ENCODE data around the gene NKAIN2. TPM values are rescaled to one million over a fixed set of nuclear protein-coding genes. Genes with fewer than 3 reads are reported as not detected.

Gene NKAIN2
- total RNA-seq, 1 donor from 2014 or later: not detected

DNA sequence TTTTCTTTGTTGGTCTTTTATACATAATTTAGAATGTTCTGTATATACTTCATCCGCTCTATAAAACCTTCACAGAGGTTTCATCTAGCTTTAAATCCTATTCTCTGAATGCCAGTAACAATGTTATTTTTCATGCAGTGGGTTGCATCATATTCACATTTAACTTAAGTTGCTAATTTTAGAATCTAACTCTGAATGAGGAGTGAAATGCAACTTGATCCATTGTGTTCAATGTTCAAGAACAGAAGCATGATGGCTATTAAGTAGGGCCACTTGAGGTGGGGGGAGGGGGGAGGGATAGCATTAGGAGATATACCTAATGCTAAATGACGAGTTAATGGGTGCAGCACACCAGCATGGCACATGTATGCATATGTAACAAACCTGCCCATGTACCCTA, 224.5 kb downstream of the NKAIN2 start:
- no peak for DNase-seq (ENCODE audit: low read depth in 2 of 2)

DNA sequence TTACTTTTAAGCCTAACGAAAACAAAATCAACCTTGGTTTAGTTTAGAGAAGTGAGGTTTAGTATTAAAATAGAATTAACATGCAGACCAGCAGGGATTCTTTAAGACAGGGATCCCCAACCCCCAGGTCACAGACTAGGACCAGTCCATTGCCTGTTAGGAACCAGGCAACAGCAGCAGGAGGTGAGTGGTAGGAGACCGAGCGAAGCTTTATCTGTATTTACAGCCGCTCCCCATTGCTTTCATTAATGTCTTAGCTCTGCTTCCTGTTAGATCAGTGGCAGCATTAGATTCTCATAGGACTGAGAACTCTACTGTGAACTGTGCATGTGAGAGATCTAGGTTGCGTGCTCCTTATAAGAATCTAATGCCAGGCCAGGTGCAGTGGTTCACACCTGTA, 225.9 kb downstream of the NKAIN2 start:
- DNase-seq (ENCODE audit: low read depth in 2 of 2): no peak

DNA sequence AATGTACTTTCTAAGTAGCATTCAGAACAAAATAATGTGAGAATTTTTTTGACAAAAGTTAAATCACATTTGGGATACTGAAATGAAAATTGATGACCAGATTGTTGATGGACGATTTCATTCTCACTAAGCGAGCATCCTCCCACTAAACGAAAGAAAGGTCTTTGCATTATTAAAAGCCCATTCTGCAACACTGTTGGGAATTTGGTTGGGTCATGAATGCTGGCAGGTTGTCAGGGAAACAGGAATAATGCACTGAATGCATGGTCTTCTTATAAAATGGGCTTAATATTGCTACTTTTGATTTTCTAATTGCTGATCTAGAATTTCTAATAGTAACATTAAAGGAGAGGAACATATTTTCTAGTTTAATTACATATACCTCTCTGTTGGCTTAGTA, 229.8 kb downstream of the NKAIN2 start:
- no peak for DNase-seq (ENCODE audit: low read depth in 2 of 2)

DNA sequence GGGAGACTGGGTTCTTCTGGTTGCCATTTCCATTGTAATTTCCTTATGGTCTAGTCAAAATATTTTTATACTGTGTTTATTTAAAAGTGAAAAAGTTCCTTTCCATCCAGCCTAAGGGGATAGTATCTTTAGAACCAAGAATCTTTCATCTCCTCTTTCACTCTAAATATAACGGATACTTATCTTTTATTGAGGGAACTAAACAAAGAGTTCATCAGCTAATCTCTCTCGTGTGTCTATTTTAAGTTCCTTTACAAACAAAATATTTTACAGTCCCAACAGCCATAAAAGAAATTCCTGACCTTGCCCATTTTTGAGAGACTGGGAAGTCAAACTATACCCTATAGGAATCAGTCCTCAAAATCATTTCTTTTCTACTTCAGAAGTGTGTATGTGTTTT, 232.7 kb downstream of the NKAIN2 start:
- DNase-seq (ENCODE audit: low read depth in 2 of 2): no peak

DNA sequence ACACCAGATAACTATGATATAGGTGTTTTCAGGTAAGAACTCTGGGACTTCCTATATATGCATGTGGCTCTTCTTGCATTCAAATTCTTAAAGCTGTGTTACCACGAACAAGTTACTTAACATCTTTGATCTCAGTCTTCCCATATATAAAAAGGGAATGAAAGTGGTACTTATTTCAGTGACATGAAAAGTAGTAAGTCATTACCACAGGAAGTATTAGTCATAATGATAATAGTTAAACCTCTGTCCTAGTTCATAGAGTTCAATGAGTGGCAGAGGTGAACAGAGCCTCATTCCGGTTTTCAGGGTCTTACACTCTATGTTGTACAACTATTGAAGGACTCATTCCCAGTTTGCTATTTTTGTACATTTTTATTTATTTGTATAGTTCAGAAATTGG, 237.0 kb downstream of the NKAIN2 start:
- DNase-seq (ENCODE audit: low read depth in 2 of 2): no peak

DNA sequence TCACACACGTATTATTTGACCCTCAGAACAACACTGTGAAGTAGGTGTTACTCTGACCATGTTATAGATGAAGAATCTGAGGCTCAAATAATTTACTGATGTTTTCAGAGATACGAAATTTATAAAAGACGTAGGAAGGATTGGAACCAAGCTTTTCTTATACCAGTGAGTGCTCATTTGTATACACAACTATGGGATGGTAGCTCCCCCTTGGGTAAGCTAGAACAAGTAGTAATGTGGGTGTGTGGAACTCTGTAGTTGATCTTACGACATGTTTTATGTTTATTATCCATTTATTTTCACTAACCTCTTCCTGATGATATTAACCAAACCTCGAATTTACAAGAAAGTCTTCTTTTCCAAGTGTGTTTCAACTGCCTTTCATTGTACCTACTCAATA, 248.5 kb downstream of the NKAIN2 start:
- DNase-seq (ENCODE audit: low read depth in 2 of 2): no peak

DNA sequence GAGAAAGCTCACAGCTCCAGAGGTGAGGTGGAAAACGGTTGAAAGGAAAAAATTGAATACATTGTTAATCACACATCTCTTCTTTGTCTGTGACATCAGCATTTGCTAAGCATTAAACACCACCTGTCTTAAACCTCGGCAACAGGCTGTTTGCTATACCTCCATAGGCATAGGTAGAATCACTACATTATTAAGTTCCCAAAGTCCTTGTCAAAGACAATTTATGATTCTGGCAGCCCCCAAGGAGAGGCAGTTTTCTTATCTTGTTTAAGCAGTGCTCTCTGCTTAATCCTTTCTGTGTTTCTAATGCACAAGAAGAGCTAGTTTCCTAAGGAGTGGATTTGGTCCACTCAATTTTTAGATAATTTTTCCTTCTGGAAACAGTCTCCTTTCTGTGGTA, 249.7 kb downstream of the NKAIN2 start:
- DNase-seq (ENCODE audit: low read depth in 2 of 2): no peak

DNA sequence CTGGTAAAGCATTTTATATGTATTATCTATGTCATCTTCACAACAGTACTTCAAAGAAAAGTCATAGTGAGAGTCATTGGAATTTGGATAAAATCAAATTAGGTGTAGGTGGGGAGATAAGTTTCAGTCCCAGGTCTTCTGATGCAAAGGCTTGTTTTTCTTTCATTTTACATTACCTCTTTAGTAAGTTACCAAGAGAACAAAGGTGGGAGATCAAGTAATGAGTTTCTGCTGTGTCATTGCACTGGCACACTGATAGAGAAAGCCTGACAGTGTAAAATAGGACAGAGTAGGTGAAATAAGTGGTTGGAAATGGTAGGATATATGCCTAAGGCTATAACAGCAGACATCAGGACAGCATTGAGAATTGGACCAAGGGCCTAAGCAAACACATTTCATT, 250.4 kb downstream of the NKAIN2 start:
- DNase-seq (ENCODE audit: low read depth in 2 of 2): no peak

DNA sequence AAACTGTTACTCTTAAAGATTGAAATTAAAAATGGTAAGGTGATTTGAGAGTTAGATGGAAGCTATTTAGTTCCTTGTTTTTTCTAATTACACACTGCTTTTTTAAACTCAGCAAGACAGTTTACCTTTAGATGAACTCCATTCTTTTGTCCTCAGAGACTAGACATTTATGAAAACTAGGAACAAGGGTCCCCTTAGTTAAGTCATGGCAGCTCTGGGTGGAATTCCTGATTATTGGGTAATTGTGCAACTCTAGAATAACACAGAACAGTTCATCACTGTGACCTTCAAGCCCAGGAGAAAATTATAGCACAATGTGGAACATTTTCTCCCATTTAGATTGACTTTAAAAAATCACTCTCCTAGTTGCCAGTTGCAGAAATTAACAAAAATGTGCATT, 251.7 kb downstream of the NKAIN2 start:
- no peak for DNase-seq (ENCODE audit: low read depth in 2 of 2)

DNA sequence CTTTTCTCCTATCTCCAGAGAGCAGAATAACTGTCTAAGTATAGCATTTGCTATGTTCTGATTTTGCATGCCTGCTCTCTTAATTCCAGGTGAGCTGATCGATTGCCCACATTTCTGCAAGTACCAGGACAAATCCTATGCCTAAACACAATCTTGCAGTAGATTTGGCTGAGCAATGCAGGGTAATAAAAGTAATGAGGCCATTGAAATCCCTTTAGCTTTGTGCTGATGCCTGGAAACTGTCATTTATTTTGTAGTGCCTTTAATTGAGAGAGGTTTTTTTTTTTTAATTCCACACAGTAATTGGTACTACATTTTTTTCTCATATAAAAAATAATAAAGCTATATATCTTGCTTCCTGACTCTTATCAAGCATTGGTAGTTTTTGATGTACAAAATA, 252.3 kb downstream of the NKAIN2 start:
- DNase-seq (ENCODE audit: low read depth in 2 of 2): no peak

DNA sequence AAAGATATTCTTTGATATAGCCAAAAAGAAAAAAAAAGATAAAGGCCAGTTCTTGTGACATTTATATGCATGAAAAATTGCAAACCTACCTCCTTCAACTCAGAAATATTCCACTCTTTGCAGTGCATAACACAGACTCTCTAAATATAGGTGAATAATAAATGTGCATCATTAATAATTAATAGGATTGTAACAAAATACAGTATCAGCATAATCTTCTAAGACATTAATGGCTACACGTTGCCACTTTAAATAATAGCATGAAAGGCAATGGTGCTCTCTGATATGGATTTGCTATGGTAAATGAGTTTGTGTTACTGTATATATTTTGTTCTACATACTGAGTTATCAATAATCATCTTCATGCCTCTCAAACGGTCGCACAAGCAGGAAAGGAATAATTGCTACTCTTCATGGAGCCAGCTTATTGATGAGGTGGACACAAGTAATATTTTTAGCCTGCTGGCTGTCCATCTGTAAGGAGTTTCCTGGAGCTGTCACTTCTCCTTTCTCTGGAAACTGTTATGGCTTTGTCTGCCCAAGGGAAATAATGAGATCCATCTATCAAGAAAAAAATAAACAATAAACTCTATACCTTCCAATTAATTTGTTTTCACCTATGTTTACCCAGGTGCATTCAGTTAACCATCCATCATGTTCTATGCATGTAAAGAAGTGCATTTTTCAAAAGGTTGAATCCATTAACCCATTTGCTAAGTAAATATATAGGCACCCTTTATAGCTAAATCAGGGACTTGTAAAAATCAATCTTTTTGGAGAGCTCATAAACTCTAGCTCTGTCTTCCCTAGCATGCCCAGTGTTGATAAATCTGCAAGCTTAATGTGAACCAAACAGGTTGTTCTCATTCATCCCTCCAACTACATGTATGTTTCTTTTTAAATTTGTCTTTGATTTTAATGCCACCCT, 253.0 kb downstream of the NKAIN2 start:
- no peak for DNase-seq (ENCODE audit: low read depth in 2 of 2)

DNA sequence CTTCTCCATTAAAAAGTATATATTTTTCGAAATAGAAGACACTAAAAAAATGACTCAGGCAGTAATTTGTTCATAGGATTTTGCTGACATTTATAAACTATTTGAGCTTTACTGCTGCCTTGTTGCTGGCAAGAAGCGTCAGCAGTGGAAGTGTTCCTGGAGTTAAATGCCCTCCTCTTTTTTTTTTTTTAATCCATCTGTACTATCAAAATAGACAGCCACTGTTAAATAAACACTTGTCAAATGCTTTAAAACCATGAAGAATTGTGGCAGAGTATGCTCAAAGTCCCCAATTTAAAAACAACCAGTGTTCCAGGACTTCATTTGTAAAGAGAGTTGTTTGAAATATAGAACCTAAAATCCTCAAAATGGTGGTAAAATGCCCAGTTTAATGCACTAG, 253.8 kb downstream of the NKAIN2 start:
- no peak for DNase-seq (ENCODE audit: low read depth in 2 of 2)

DNA sequence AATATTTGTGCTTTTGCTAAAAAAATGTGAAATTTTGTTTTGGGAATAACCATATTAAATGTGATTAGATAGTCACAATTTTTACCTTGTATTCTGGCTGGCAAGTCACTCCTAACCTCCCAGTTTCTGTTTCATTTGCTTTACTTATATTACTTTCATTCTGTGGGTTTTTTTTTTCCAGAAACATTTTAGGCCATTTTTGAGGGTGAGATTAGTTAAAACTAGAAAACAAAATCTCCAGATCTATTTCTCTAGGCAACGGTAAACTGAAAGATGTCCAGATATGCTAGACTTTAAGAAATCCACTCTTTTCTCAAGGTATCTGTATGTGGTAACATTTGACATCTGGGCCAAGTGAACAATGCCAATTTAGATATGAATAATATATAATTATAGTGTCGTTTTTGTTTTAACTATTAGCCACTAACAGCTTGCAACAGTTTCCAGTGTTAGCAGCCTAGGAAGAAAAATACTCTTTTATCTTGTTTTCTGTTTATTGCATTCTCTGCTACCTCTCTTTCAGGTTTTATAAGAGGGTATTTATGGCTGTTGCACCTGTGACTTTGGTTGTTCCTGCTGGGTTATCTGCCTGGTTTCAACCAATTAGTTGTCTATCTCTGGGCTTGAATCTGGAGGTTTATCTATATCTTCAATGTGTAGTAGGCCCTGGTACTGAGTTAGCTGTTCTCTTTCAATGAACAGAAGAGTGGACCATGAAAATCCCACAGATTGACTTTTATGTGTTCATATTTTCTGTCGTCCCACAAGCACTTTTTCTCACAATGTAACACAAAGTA, 260.9 kb downstream of the NKAIN2 start:
- no peak for DNase-seq (ENCODE audit: low read depth in 2 of 2)

DNA sequence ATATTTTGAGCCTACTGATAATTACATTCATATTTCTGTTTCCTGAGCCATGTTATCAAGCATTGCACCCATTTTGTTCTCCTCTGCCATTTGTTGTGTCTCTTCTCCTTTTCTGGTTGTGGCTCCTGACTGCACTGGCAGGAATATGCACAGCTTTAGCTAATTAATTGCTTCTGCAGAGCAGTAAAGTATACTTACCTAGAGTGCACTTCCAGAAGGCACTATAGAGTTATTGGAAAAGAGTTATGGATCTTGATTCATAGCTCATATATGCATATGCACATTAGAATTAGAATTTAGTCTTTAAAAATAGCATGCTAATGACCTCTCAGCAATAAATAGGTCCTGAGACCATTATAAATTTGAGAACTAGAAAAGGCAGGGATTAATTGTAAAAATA, 262.6 kb downstream of the NKAIN2 start:
- no peak for DNase-seq (ENCODE audit: low read depth in 2 of 2)

DNA sequence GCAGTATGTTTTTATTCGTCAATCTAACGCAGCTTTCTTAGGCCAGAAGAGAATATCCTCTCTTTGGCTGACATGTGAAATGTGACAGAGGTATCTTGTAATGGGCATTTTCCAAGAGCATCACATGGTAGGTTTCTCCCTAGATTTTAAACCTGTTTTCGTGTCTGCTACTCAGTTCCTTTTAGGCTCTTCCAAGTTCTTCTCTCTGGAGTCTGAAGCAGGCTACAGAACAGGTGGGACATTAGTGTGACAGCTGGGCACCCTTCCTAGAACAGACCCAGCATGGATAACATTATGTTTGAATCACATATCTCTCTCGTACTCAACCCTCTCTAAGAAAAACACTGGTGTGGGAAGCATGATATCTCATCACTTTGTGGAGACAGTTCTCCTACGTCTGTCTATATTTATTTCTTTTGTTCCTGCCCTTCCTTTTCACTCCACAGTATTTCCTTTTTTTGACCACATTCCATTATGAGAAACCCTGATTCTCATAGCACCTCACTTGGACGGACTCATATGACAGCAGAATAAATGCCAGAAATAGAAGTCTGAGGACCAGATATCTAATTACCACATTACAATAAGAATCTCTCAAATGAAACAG, 263.4 kb downstream of the NKAIN2 start:
- no peak for DNase-seq (ENCODE audit: low read depth in 2 of 2)

DNA sequence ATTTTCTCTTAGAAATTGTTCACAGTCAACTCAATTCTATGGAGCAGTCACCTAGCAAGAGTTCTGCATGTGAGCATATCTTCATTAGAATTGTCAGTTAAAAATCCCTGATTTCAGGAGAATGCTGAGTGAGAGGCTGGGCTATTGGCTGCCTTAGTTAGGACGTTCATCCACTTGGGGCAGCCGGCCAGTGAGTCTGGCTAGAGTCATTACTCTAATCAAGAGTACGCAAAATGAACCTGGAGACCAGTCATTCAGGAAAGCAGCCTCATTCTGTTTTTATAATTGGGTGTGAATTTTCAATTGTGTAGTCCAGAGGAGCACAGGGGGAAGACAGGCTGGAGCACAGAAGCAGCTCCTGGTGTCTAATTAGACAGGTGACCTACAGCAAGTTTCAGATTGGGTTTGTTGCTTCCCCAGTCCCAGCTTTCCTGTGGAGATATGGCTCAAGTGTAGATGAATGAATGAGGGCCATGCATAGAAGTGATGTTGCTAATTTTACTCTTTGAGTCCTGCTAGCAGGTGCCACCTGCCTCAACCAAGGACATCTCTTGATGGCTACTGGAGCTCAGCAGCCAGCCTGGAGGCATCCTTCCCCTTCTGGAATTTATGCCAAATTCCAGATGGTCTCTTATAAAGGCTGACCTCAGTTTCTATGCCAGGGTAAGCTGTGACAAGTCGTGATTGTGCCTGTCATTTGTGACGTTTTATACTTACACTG, 265.7 kb downstream of the NKAIN2 start:
- DNase-seq (ENCODE audit: low read depth in 2 of 2): no peak

DNA sequence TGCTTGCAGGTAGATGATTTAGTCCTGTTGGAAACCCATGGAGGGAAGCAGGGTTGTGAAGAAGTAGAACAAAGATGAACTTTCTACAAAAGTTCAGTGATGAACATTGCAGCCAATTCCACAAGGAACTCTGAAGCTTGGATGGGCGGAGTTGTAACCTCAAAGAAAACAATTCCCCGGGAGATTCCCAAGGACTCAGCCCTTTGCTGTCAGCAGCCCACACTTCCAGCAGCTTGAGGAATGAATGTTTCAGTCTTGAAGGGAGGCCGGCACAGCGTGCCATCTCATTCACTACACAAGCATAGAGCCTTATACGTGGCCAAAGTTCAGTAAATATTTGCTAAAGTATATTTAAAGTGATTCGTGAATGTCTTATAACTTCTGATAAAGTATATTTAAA, 269.4 kb downstream of the NKAIN2 start:
- DNase-seq (ENCODE audit: low read depth in 2 of 2): no peak

DNA sequence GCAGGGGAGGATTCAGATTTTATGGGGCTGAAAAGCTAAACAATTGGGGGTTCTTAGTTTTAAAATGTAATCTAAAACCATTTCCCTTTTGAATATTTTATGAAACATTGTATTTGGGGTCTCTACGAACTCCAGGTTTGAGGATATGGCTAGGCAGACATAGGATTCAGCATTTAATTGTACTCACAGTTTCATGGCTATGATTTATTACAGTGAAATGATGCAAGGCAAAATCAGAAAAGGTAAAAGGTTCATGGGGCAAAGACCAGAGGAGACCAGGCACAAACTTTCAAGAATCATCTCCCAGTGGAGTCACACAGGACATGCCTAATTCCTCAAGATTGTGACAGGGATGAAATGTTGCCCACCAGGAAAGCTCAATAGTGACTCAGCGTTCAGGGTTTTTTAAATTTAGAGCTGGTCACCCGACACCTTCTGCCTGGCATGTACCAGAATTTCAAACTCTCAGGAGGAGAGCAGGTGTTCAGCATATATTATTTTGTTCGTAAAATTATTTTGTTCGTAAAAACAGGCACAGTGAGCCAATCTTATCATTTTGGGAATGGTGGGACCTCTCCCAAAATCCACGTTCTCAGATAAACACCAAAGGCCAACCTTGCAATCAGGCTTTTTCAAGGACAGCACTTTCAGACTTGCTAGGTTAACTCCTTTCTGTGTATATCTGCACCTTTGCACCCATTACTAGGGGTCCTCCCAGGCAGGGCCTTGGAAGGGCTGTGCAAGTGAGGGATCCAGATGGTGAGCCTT, 270.3 kb downstream of the NKAIN2 start:
- no peak for DNase-seq (ENCODE audit: low read depth in 2 of 2)

DNA sequence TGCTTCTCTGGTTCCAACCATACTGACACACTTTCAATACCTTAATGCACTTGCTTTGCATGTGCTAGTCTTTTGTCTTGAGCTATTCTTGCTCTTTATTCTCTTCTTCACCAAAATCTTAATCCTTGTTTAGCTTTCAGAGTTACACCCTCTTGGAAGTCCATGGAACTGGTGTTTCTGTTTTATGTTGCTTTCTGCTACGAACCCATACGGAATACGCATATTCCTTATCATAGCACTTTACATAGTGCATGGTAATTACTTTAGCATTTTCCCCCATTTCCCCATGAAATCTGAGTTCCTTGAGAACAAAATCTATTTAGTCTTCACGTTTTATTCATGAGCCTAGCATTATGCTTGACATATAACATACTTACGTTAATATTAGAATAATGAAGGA, 270.9 kb downstream of the NKAIN2 start:
- DNase-seq (ENCODE audit: low read depth in 2 of 2): no peak

DNA sequence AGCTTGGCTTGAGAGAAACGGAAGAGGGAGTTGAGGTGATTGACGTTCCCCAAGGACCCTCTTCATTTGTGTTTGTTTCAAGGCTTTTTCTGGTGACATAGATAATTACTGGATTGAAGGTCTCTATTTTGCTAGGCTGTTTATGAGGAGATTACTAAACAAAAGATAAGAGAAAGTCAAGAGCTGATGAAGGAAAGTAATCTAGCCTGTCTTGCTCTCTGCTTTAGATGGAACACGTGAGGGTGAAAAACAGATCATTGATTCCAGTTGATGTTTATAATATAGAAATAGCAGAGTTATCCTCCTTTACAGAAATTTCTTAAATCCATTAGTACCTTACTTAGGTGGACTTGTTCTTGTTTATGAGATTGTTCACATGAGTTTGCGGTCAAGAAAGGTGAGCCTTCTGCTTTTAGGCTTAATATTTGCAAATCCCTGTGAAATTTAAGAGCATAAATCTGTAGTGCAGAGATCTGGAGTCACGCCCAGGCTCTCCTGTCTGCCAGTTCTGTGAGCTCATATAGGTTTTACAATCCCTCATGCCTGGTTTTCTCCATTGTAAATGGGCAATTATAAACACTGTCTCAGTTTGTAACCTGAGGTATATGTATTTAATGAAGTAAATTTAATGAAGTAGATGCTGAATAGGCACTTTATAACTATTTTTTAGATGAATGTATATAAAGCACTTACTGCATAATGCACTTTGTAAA, 272.8 kb downstream of the NKAIN2 start:
- DNase-seq (ENCODE audit: low read depth in 2 of 2): no peak

All from dermis microvascular lymphatic vessel endothelial cell (primary cell).